Measurements from ENCODE around the gene UFSP1.
"Not testable (repeated sequence)": the region's sequence is repeated elsewhere in the genome, so short reads cannot be mapped to it uniquely, and the experiment has no call there.

UFSP1 gene

DNA sequence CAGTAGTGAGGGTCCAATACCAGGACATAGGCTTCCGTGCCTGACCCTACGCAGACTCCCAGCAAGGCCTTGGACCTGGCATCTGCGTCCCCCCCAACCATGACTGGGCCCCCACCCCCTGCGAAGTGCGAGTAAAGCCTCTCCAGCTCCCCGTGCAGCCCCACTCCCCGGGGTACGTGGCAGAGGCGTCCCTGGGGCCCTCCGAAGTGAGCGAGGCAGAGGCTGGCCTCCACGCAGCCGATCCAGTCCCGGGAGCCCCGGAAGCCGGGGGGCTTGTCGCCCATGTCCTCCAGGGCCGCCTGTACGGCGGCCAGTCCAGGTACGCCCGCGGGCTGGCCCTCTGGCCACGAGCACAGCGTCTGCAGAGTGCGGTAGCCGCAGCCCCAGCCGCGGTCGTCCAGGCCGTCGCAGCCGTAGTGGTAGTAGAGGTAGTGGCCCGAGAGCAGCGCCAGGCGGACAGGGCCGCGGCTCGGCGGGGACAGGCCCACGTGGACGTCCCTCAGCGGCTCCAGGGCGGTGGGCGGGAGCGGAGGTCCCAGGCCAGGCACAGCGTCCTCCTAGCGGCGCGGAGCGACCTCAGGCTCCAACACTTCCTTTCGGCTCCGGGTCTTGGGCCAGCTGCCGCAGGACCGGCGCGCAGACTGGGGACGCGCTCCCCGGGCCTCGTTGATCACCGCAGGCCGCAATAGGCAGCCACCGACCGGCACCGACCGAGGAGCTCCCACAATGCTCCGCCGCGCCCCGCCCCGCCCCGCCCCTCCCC lies at the start of gene UFSP1:
TSS of gene UFSP1 (minus strand) at position 728 of the 763 bp plus-strand sequence. CDS start at position 284, 444 bp downstream.
- DNase-seq: no peak

DNA sequence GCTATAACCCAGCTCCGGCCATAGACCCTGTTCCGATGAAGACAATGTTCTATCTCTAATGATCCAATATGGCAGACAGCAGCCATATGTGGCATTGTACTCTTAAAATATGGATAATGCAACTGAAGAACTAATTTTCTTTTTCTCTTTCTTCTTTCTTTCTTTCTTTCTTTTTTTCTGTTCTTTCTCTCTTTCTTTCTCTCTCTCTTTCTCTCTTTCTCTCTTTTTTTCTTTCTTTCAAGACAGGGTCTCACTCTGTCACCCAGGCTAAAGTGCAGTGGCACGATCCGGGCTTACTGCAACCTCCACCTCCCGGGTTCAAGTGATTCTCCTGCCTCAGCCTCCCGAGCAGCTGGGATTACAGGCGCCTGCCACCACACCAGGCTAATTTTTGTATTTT lies 46.7 kb upstream of the UFSP1 start:
- DNase-seq: not testable (repeated sequence)

DNA sequence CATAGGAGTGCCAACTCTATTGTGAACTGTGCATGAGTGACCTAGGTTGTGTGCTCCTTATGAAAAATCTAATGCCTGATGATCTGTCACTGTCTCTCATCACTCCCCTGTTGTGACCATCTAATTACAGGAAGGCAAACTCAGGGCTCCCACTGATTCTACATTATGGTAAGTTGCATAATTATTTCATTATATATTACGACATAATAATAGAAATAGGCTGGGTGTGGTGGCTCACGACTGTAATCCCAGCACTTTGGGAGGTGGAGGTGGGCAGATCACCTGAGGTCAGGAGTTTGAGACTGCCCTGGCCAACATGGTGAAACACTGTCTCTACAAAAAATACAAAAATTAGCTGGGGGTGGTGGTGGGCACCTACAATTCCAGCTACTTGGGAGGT lies 45.9 kb upstream of the UFSP1 start:
- not testable (repeated sequence) for DNase-seq

GRCh38 chr7:100933734-100934133 lies 44.2 kb upstream of the UFSP1 start:
- no peak for DNase-seq

- DNase-seq: no peak
Measured at GRCh38 chr7:100929808-100930174, 40.3 kb upstream of the UFSP1 start.

- DNase-seq: not testable (repeated sequence)
Measured at GRCh38 chr7:100923616-100924015, 34.1 kb upstream of the UFSP1 start.

DNA sequence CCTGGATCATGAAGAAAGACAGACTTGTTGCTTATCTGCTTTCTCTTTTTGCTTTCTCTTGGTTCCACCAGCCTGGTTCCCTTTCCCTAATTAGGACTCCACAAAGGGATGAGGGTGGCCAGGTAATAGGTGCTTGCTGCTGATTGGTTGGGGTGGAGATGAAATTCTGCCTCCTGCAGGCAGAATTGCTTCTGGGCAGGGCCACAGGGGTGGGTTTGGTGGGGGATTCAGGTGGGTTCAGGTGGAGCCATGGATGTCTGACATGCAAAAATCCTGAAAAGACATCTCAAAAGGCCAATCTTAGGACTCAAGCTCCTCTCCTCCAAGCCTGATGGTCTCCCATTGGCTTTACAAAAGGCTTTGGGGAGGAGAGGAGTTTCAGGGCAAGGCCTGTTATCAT lies 31.5 kb upstream of the UFSP1 start:
- no peak for DNase-seq

GRCh38 chr7:100919779-100920437 lies 30.4 kb upstream of the UFSP1 start:
- DNase-seq: not testable (repeated sequence)

- DNase-seq: not testable (repeated sequence)
Measured at GRCh38 chr7:100919335-100919734, 29.8 kb upstream of the UFSP1 start.

GRCh38 chr7:100914879-100915447 lies 25.4 kb upstream of the UFSP1 start:
- no peak for DNase-seq

DNA sequence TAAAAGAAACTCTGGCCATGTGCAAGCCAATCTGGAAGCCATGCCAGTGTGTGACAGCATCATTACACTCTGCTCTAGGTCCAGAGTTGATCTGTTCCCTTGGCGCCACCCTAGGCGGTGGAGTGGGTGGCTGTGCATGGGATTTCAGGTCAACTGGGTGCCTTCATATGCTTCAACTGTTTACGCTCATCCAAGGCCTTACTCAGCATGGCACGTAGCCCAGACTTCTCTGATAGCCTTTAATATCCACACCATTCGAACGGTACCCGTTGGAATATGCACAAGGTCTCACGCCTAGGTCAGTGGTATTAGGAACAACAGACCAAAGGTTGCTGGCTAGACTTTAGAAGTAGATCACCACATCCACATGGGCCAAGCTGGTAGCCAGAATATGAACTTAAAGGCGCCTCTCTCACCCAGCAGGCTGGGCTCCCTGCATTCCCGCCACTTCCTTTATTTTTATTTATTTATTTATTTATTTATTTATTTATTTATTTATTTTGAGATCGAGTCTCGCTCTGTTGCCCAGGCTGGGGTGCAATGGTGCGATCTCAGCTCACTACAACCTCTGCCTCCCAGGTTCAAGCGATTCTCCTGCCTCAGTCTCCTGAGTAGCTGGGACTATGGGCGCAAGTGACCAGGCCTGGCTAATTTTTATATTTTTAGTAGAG lies 24.8 kb upstream of the UFSP1 start:
- no peak for DNase-seq

DNA sequence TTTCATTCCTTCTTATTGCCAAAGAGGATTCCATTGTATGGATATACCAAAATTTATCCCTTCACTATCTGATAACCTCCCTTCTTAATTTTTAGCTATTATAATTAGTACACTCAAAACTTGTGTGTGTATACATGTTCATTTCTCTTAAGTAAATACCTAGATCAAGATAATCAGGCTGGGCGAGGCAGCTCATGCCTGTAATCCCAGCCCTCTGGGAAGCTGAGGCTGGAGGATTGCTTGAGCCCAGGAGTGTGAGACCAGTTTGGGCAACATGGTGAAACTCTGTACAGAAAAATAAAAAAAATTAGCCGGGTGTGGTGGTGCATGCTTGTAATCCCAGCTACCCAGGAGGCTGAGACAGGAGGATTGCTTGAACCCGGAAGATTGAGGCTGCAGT lies 22.0 kb upstream of the UFSP1 start:
- DNase-seq: no peak

DNA sequence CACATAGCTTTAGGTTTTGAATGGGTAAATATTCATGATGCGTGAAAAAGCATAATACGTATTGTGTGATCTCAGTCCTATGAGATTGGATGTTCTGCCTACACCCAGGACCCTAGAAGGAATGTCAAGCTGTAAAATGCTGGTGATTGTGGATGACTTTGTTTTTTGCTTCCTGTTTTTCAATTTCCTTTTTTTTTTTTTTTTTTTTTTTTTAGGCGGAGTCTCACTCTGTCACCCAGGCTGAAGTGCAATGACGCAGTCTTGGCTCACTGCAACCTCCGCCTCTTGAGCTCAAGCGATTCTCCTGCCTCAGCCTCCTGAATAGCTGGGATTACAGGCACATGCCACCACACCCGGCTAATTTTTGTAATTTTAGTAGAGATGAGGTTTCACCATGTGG lies 20.9 kb upstream of the UFSP1 start:
- not testable (repeated sequence) for DNase-seq

- DNase-seq: no peak
Measured at GRCh38 chr7:100908512-100908911, 19.0 kb upstream of the UFSP1 start.

DNA sequence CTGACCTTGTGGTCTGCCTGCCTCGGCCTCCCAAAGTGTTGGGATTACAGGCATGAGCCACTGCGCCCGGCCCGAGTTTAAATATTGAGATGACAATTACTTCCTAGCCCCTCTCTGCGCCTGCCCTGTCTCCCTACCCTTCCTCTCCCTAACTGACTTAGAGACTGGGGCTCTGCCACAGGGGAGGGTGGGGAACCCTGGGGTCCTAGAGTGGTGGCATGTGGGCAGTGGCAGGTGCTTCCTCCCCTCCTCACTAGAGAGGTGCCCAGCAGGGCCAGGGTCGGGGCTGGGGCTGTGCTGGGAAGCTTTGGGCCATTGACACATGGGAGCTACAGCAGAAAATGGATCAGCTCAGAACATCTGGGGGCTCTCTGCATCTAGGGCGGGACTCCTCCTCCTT lies 13.1 kb upstream of the UFSP1 start:
- no peak for DNase-seq

- DNase-seq: no peak
Measured at GRCh38 chr7:100901921-100902332, 12.4 kb upstream of the UFSP1 start.

DNA sequence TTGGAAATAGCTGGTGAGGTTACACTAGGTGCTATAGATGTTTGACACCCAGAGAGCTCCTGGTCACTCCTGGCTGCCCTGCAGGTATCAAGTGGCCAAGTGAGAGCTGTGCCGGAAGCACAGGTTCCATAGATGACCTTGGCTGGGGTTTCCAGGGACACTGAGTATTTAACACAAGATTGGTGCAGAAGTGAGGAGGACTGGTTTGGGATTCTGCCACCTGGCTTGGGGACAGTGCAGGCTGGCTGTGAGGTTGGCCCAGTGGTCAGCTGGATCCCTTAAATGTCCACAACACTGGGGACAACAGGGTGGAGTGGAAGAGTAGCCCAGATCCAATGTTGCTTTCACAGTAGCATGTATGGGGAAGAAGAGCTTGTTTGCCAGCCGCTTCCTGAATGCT lies 11.5 kb upstream of the UFSP1 start:
- no peak for DNase-seq

DNA sequence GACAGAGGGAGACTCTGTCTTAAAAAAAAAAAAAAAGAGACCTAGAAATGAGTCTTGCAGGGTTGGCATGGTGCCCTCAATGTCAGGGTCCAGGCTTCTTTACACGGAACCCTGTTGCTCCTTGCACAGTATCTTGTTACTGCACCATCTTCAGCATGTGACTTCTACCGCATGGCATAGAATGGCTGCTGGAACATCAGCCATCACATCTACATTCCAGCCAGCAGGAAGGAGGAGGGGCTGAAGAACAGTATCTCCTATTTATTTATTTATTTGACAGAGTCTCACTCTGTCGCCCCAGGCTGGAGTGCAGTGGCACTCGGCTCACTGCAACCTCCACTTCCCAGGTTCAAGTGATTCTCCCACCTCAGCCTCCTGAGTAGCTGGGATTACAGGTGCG lies 9.9 kb upstream of the UFSP1 start:
- DNase-seq: no peak

DNA sequence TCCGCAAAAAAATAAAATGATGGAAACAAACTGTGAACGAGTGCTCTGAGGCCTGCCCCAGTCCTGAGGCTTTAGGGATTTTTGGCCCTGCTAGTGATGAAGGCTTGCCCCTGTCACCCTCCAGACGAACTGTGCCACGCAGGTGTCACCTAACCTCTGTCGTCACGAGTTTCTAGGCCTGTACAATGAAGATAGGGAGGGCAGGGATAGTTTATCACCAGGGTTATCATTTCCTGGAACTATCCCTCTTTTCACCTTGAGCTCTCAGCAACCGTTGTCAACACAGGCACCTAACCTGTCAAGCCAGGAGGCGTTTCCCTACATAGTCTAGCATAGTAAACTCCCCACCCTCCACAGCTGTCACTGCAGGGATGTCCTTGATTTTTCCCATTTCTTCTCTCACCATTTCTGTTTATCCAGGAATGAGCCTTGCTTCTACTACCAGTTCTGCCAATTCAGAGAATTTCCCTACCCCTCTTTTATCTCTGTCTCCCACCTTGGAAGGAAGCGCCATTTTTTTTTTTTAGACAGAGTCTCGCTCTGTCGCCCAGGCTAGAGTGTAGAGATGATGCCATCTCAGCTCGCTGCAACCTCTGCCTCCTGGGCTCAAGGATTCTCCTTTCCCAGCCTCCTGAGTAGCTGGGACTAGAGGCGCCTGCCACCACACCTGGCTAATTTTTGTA lies 8.4 kb upstream of the UFSP1 start:
- DNase-seq: no peak

- peak in 2 of 4 experiments; percentile 35 to 36 for DNase-seq
Measured at GRCh38 chr7:100896732-100897608, 7.5 kb upstream of the UFSP1 start.

GRCh38 chr7:100895956-100896731 lies 6.6 kb upstream of the UFSP1 start:
- DNase-seq: peak in 1 of 4 experiments; percentile 27
